ENCODE data around the gene DNAH8. TPM values are rescaled to one million over a fixed set of nuclear protein-coding genes. Genes with fewer than 3 reads are reported as not detected.

DNAH8 gene
- polyA plus RNA-seq, 5 donors, result 0.03 to 0.26 (median 0.09) TPM

DNA sequence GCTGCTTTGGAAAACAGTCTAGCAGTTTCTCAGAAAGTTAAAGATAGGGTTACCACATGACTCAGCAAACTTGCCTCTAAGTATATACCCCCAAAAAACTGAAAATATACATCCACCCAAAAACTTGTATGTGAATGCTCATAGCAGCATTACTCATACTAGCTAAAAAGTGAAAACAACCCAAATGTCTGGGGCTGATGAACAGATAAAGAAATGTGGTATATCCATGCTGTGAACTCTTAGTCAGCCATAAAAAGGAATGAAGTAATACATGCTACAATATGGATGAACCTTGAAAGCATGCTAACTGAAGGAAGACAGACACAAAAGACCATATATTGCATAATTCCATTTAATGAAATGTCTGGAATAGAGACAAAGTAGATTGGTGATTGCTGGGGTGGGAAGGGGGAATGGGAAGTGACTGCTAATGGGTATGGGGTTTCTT is 253.6 kb downstream of the DNAH8 start:
- no peak for DNase-seq

GRCh38 chr6:38973178-38974057 is 258.3 kb downstream of the DNAH8 start:
- peak; percentile 19 to 35 for DNase-seq

- peak; percentile 35 to 64 for DNase-seq
Observed at GRCh38 chr6:38974389-38975151, 259.5 kb downstream of the DNAH8 start.

GRCh38 chr6:38975621-38976049 is 260.5 kb downstream of the DNAH8 start:
- no peak for DNase-seq

GRCh38 chr6:38976051-38976450 is 260.9 kb downstream of the DNAH8 start:
- no peak for DNase-seq

GRCh38 chr6:38976801-38977500 is 261.8 kb downstream of the DNAH8 start:
- DNase-seq, result no peak

DNA sequence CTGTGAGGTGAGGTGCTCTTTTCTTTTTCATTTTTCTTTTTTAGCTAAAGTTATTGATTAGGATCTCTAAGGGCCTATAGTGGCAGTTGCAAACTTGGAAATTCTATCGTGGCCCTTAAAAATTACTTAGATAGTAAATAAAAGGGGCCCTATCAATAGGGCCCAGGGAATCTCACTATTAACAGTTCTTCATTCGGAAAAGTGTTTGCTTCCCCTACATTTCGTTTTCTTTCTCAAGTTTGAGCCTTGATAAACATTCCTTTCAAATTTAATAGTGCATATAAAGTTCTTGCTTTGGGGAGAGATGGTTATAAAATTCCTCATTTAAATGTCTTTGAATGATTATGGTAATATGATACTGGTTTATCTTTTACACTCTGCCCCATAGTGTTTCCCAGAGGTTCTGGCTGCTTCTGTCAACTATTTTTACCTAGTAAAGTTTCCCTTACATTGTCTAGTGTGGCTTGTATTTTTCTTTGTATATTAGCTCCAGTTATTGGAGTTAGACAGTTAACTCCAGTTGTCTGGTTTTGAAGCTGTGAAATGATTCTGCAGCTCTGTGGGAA is 263.1 kb downstream of the DNAH8 start:
- no peak for DNase-seq

DNA sequence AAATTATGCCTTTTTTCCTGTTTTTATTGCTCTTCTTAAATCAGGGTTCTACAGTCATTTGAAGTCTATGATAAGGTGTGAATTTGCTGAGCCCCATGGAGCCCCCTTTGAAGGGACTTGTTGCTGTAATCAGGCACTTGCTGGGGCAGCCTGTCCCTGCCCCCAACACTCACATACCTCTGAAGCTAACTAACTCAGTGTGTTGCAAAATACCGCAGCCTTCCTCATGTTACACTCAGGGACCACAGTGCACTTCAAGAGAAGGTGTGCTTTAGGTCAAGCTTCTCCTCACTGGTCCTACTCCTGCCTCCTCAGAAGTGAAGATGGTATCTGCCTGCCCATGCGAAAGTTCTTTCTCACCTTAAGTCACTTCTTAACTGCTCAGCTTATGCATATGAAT is 267.4 kb downstream of the DNAH8 start:
- DNase-seq, result no peak

DNA sequence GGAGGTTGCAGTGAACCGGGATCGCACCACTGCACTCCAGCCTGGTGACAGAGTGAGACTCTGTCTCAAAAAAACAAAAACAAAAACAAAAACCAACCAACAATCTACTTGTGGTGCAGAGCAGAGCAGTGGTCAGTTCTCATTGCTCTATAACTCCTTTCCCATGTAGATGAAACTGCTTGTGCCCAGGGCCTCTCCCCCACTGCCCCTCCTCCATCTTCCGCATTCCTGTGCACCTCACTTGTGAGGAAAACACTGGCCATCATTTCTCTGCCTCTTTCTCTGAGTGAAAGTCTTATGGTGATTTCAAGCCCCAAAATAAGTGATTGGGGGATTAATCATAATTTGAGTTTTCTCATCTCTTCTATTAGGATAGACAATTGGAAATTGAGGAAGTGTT is 269.6 kb downstream of the DNAH8 start:
- no peak for DNase-seq

DNA sequence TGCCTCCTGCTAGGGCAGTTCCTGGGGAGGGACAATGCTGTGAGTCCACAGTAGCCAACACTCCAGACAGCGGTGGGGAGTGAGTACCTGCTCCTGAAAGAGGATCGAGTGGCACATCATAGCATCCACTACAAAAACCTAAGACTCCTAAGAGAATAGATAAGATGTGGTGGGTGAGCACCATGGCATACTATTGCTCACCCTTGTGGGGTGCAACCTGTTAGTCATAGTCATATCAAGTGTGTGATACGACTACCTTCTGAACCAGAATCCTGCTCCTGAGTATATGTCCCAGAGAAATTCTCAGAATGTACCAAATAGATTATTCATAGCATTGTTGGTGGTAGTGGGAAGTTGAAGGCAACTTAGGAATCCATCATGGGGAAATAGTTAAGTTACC is 270.7 kb downstream of the DNAH8 start:
- no peak for DNase-seq

- no peak for DNase-seq
Observed at GRCh38 chr6:38987503-38987902, 272.4 kb downstream of the DNAH8 start.

- DNase-seq, result no peak
Observed at GRCh38 chr6:38988736-38989449, 273.8 kb downstream of the DNAH8 start.

DNA sequence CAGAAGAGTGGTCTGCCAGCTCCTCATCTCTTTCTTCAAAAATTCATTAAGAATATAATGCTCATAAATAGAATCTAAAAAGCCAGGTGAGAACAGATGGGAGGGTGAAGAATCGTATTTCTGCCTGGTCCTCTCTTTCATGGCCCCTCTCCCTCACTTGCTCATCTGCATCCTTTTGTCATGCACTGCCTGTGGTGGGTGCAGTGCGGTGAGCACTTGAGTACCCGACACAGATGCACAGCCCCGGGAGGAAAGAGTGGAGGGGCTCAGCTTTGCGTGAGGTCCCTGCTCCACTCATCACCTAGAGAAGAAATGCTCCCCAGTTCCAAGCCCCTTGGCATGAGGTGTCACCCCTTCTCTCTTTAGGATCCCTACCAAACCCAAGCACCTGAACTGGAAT is 275.4 kb downstream of the DNAH8 start:
- DNase-seq, result no peak

DNA sequence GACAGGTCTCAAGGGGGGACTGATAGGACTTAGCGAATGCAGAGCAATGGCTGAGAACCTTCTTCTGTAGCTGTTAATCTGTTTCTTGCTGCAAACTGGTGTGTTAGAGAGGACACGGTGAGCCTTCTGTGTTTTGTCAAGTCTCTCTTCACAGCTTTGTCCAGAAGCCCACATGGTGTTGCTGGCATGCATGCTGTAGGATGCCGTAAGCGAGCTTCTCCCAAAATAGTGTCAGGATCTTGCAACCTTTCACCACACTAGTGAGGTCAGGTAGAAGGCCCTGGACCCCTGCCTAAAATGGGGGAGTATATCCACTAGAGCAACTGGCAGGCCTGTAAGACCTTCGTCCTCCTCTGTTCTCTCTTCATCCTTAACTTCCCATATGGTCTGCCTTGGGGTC is 281.6 kb downstream of the DNAH8 start:
- no peak for DNase-seq

DNA sequence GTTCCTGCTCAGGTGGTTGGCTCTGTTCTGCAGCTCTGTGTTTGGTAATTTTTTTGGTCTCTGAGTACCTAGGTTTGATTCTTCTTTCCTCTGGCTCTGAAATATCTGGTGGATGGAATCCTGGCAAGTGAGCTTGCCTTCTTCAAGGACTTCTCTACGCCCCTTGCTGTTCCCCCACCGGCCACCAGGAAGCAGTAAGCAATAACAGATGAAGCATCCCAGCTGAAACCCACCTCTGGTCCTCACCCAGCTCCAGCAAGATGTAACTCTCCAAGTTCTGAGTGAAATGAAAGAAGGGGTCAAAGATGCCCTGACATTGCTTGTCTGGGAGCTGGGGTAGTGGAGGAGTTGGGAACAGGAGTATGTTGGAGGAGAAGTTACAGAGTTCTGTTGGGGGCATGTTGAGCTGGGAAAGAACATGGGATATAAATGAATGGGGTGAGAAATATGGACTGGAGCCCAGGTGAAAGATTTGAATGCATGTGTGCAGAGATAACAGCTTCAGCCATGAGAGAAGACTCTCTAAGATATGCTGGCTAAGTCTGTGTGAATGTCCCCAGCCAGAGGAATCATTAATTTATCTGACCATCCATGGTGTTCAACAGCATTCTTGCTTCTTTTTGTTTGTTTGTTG is 282.1 kb downstream of the DNAH8 start:
- DNase-seq, result peak in 1 of 2 donors; percentile 28

DNA sequence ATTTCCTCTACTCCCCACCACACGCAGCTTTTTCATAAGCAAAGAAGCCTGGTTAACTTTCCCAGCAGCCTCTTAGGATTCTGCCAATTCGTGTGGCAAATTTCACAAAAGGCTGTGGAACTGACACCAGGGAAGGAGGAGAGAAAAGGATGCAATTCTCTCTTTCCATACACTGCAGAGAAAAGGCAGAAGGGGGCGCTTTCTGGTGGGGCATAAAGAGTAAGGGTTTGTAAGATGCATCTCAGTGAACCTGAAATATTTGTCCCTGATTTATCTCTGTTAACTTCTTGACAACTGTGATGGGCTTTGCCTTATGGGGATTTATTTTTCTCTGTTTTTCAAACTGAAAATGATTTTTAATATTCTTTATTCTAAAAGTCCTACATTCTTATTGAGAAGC is 288.0 kb downstream of the DNAH8 start:
- DNase-seq, result no peak

- no peak for DNase-seq
Observed at GRCh38 chr6:39003492-39003891, 288.4 kb downstream of the DNAH8 start.

DNA sequence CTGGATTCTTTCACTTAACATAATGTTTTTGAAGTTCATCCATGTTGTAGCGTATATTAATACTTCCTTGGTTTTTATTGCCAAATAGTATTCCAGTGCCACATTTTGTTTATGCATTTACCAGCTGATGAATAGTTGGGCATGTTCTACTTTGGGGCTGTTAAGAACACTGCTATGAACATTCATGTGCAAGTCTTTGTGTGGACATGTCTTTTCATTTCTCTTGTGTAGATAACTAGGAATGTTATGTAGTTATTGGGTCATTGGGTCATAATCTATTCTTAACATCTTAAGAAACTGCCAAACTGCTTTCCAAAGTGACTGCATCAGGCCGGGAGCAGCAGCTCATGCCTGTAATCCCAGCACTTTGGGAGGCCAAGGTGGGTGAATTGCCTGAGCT is 289.7 kb downstream of the DNAH8 start:
- no peak for DNase-seq

DNA sequence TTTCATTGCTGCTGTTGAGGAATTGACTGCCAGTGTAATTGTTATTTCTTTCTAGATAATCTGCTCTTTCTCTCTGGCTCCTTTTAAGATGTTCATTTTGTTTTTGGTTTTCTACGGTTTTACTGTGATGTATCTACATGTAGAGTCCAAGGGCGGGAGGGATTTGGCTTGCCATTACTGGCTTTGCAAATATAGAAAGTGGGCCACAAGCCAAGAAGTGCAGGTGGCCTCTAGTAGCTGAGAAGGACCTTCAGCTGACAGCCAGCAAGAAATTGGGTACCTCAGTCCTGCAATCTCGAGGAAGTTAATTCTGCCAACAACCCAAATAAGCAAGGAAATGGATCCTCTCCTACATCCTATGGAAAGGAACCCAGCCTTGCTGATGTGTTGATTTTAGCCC is 290.7 kb downstream of the DNAH8 start:
- DNase-seq, result no peak

DNA sequence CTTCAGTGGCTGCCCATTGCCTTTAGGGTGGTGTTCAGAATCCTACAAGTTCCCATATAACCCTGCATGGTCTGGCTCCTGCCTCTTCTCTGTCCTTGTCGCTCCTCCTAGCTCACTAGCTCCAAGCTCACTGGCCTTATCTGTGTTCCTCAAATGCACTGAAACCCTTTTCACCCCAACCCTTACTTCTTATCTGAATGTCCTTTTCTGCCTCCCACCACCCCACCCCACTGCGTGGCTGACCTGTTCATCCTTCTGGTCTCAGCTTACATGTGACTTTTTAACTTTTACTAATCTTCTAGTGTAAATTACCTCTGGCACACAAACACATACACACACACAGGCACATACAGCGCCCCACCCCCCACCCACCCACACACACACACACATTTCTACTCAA is 292.5 kb downstream of the DNAH8 start:
- DNase-seq, result no peak

- no peak for DNase-seq
Observed at GRCh38 chr6:39008737-39009136, 293.6 kb downstream of the DNAH8 start.
